GM21723 (cell line): Measurements from ENCODE around the gene CELA3B.
"Not testable (repeated sequence)": the region's sequence is repeated elsewhere in the genome, so short reads cannot be mapped to it uniquely, and the experiment has no call there.

Experiments
- ATAC-seq: cut with Tn5 transposase; IDR thresholded peaks from one replicate; pipeline ENCODE4 v1.9.1; 2021; ENCODE audit warnings: mild to moderate bottlenecking, moderate library complexity; ENCODE audit not compliant: unreplicated experiment

Gene CELA3B

GRCh38 chr1:21976703-21977239, at the start of gene CELA3B:
CELA3B (plus strand) TSS chr1:21977022; CDS start chr1:21977040, 18 bp downstream.
- not testable (repeated sequence) for ATAC-seq

GRCh38 chr1:21927533-21928237, 49.1 kb upstream of the CELA3B start:
- ATAC-seq, result no peak

GRCh38 chr1:21930080-21930571, 46.7 kb upstream of the CELA3B start:
- ATAC-seq, result no peak

- ATAC-seq, result no peak
Measured at GRCh38 chr1:21930629-21931170, 46.1 kb upstream of the CELA3B start.

GRCh38 chr1:21931171-21932093, 45.4 kb upstream of the CELA3B start:
- no peak for ATAC-seq

- ATAC-seq, result no peak
Measured at GRCh38 chr1:21932127-21932526, 44.7 kb upstream of the CELA3B start.

- no peak for ATAC-seq
Measured at GRCh38 chr1:21933397-21934248, 43.2 kb upstream of the CELA3B start.

- ATAC-seq, result no peak
Measured at GRCh38 chr1:21935393-21935804, 41.4 kb upstream of the CELA3B start.

GRCh38 chr1:21935891-21936365, 40.9 kb upstream of the CELA3B start:
- no peak for ATAC-seq

GRCh38 chr1:21936366-21937031, 40.3 kb upstream of the CELA3B start:
- no peak for ATAC-seq

GRCh38 chr1:21937034-21937371, 39.8 kb upstream of the CELA3B start, which contains the start of gene HSPG2:
HSPG2 (minus strand) TSS chr1:21937310; CDS start chr1:21937217, 93 bp downstream.
- ATAC-seq, result no peak

- ATAC-seq, result no peak
Measured at GRCh38 chr1:21937372-21938121, 39.3 kb upstream of the CELA3B start.

GRCh38 chr1:21938732-21939538, 37.9 kb upstream of the CELA3B start:
- no peak for ATAC-seq

- ATAC-seq, result no peak
Measured at GRCh38 chr1:21939650-21940374, 37.0 kb upstream of the CELA3B start.

- no peak for ATAC-seq
Measured at GRCh38 chr1:21940492-21940891, 36.3 kb upstream of the CELA3B start.

- ATAC-seq, result no peak
Measured at GRCh38 chr1:21941370-21941769, 35.5 kb upstream of the CELA3B start.

GRCh38 chr1:21942464-21942863, 34.4 kb upstream of the CELA3B start:
- no peak for ATAC-seq
